Gastroesophageal sphincter (tissue), 3 donors: ENCODE results near the gene GNG14.

Source experiments
- POLR2A ChIP-seq, 2 donors: fragments of 450-650 bp; IDR thresholded peaks; one replicate each; pipeline ENCODE4 v1.6.1; 2017; ENCODE audit warnings: antibody characterized with exemption in 2 of 2, mild to moderate bottlenecking in 2 of 2, moderate library complexity in 1 of 2
- POLR2AphosphoS5 ChIP-seq: sonication (generic); formaldehyde crosslinking; IDR thresholded peaks from one replicate; pipeline ENCODE4 v1.6.1; 2017; ENCODE audit warnings: antibody characterized with exemption
- TF ChIP-seq, protein P1 (sequence below), 4 experiments: fragments of 200-600 bp in 2 of 4; fragments of 450-650 bp in 2 of 4; sonication (generic) in 1 of 4; IDR thresholded peaks; one replicate each; pipeline ENCODE4 v1.5.1; 2017 to 2019; ENCODE audit warnings: antibody characterized with exemption in 4 of 4, mild to moderate bottlenecking in 2 of 4, moderate library complexity in 2 of 4

DNA sequence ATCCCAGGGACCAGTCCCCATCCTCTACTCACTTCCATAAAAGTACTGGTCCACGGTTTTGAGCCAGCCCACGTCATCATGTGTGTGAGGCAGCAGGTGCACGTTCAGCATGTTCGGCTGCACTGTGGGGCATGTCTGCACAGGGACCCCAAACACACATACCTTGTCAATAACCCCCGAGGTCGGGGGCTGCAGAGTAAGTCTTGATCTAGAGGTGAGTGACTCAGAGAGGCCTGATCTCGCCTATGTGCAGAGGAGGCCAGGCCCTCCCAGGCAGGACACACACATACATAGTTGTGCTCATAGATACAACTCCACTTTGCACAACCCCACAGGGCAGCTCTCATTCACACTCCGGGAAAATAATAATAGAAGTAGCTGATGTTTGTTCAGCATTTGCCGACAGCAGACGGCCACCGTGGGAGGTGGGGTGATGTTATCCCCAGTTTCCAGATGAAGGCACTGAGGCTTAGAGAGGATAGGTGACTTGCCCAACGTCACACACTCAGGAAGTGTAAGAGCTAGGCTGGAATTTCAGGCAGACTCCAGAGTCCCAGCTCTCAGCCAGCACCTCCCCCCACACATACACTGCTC is 22.0 kb upstream of the GNG14 start:
- TF ChIP-seq, protein P1, sequence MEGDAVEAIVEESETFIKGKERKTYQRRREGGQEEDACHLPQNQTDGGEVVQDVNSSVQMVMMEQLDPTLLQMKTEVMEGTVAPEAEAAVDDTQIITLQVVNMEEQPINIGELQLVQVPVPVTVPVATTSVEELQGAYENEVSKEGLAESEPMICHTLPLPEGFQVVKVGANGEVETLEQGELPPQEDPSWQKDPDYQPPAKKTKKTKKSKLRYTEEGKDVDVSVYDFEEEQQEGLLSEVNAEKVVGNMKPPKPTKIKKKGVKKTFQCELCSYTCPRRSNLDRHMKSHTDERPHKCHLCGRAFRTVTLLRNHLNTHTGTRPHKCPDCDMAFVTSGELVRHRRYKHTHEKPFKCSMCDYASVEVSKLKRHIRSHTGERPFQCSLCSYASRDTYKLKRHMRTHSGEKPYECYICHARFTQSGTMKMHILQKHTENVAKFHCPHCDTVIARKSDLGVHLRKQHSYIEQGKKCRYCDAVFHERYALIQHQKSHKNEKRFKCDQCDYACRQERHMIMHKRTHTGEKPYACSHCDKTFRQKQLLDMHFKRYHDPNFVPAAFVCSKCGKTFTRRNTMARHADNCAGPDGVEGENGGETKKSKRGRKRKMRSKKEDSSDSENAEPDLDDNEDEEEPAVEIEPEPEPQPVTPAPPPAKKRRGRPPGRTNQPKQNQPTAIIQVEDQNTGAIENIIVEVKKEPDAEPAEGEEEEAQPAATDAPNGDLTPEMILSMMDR (IDR thresholded peaks at IDR 0.05) = no peak
- TF ChIP-seq POLR2A (IDR thresholded peaks at IDR 0.05) = no peak
- TF ChIP-seq POLR2AphosphoS5 = no peak
